GM12878 (cell line): ENCODE data around the gene SLC37A1. TPM values are rescaled to one million over a fixed set of nuclear protein-coding genes. Genes with fewer than 3 reads are reported as not detected.

Source experiments
- ATAC-seq: fragments of 200-7000 bp; cut with Tn5 transposase; 3 replicates; pipeline ENCODE4 v1.9.1; 2020; ENCODE audit warnings: mild to moderate bottlenecking, moderate library complexity
- BruUV-seq: library from RNA; stranded (reverse); fragments of 400-500 nt; replicated peaks from 2 replicates; lab custom pipeline; 2021; lab: Mats Ljungman, UMichigan
- CTCF ChIA-PET: fragments of 300-600 bp; sonication (Branson Sonifier 250); formaldehyde crosslinking; extraction: SDS; loops from one replicate; lab custom pipeline; 2021; ENCODE audit warnings: inconsistent platforms; lab: Yijun Ruan, JAX
- POLR2A ChIA-PET: fragments of 350-600 bp; formaldehyde crosslinking; extraction: SDS; loops from one replicate; lab custom pipeline; 2021; ENCODE audit warnings: inconsistent platforms; lab: Charles Lee
- RAD21 ChIA-PET: fragments of 300-600 bp; sonication (Branson Sonifier 250); formaldehyde crosslinking; loops from one replicate; lab custom pipeline; 2023; ENCODE audit warnings: antibody characterized with exemption; ENCODE audit not compliant: unreplicated experiment; lab: Charles Lee
- SMC1A ChIA-PET: fragments of 300-600 bp; sonication (Branson Sonifier 250); formaldehyde crosslinking; loops from one replicate; lab custom pipeline; 2023; ENCODE audit not compliant: unreplicated experiment, uncharacterized antibody; lab: Charles Lee
- DNase-seq: peaks from one replicate; pipeline ENCODE4 v3.0.0-alpha.2; 2011; ENCODE audit warnings: low read depth, low spot score
- FAIRE-seq: peaks from 3 replicates; lab custom pipeline; 2011; peaks lifted over from hg19 to GRCh38; lab: Jason Lieb, UNC
- H2AFZ ChIP-seq: 2 replicates; pipeline ENCODE4 v1.6.0; 2011; ENCODE audit warnings: low read depth, low read length, control low read depth; ENCODE audit not compliant: control insufficient read depth
- H3K27ac ChIP-seq: 2 replicates; pipeline ENCODE4 v1.5.1; 2011; ENCODE audit warnings: control low read depth; ENCODE audit not compliant: control insufficient read depth, insufficient read depth
- H3K27me3 ChIP-seq, 2 experiments: replicated peaks in 1 of 2; 2 replicates each; pipeline versions ENCODE4 v1.6.0 to v1.6.1; 2011; ENCODE audit warnings: low read length in 1 of 2; ENCODE audit not compliant: control insufficient read depth in 2 of 2, insufficient read depth in 2 of 2
- H3K36me3 ChIP-seq, 2 experiments: 2 replicates each; pipeline ENCODE4 v1.5.1; 2011; ENCODE audit warnings: low read length in 1 of 2; ENCODE audit not compliant: control insufficient read depth in 2 of 2, insufficient read depth in 2 of 2
- H3K4me1 ChIP-seq: 2 replicates; pipeline ENCODE4 v1.6.1; 2011; ENCODE audit warnings: mild to moderate bottlenecking, low read length, moderate library complexity, mixed read lengths; ENCODE audit not compliant: control insufficient read depth, insufficient read depth
- H3K4me2 ChIP-seq: 2 replicates; pipeline ENCODE4 v1.6.0; 2011; ENCODE audit warnings: control low read depth; ENCODE audit not compliant: control insufficient read depth, insufficient read depth
- H3K4me3 ChIP-seq: fragments of 200-600 bp; sonication (generic); 2 replicates; pipeline ENCODE4 v1.5.1; 2016
- H3K79me2 ChIP-seq: 2 replicates; pipeline ENCODE4 v1.6.0; 2011; ENCODE audit warnings: low read length; ENCODE audit not compliant: control insufficient read depth, insufficient read depth
- H3K9ac ChIP-seq: 2 replicates; pipeline ENCODE4 v1.8.0; 2011; ENCODE audit warnings: low read length, control low read depth, mixed read lengths; ENCODE audit not compliant: control insufficient read depth, insufficient read depth
- H3K9me3 ChIP-seq: replicated peaks from 3 replicates; pipeline ENCODE4 v1.5.1; 2011; ENCODE audit warnings: mild to moderate bottlenecking, low read length; ENCODE audit not compliant: control insufficient read depth, insufficient read depth
- H4K20me1 ChIP-seq: 2 replicates; pipeline ENCODE4 v1.6.0; 2011; ENCODE audit not compliant: control insufficient read depth, insufficient read depth
- DPF2 ChIP-seq: fragments of 450-650 bp; IDR thresholded peaks from 2 replicates; pipeline ENCODE4 v1.6.1; 2017; ENCODE audit warnings: mild to moderate bottlenecking
- ELK1 ChIP-seq: IDR thresholded peaks from 2 replicates; pipeline ENCODE4 v1.6.1; 2012; ENCODE audit warnings: low read depth, low read length, improper control_type of control experiment
- HDAC2 ChIP-seq: fragments of 200-600 bp; sonication (generic); IDR thresholded peaks from 2 replicates; pipeline ENCODE4 v1.6.1; 2017
- HDGF ChIP-seq: fragments of 450-650 bp; IDR thresholded peaks from 2 replicates; pipeline ENCODE4 v1.6.1; 2016; ENCODE audit warnings: antibody characterized with exemption
- IKZF2 ChIP-seq, 2 experiments: fragments of 450-650 bp; IDR thresholded peaks; 2 replicates each; pipeline ENCODE4 v1.6.1; 2017; ENCODE audit warnings: mild to moderate bottlenecking in 2 of 2, moderate library complexity in 2 of 2
- MTA3 ChIP-seq: IDR thresholded peaks from 2 replicates; pipeline ENCODE4 v1.6.1; 2012; ENCODE audit warnings: low read length, inconsistent platforms, borderline replicate concordance
- NR2C2 ChIP-seq: IDR thresholded peaks from 2 replicates; pipeline ENCODE4 v1.6.1; 2011; ENCODE audit warnings: borderline replicate concordance, low read depth; ENCODE audit not compliant: control insufficient read depth, insufficient read length
- POLR2A ChIP-seq: IDR thresholded peaks from 2 replicates; pipeline ENCODE4 v1.6.1; 2011; ENCODE audit warnings: low read depth, mild to moderate bottlenecking, low read length
- RB1 ChIP-seq: fragments of 450-650 bp; formaldehyde crosslinking; IDR thresholded peaks from 2 replicates; pipeline ENCODE4 v1.6.1; 2017; ENCODE audit warnings: mild to moderate bottlenecking, borderline replicate concordance
- RBBP5 ChIP-seq: fragments of 200-600 bp; sonication (generic); conservative IDR thresholded peaks from 2 replicates; pipeline ENCODE4 v1.6.1; 2016
- RELB ChIP-seq: fragments of 450-650 bp; IDR thresholded peaks from 2 replicates; pipeline ENCODE4 v1.6.1; 2017; ENCODE audit warnings: low read depth, mild to moderate bottlenecking, moderate library complexity
- RUNX3 ChIP-seq: IDR thresholded peaks from 2 replicates; pipeline ENCODE4 v1.6.1; 2012; ENCODE audit warnings: low read length, inconsistent platforms
- SP1 ChIP-seq: IDR thresholded peaks from one replicate; pipeline ENCODE4 v1.6.1; 2011; ENCODE audit warnings: low read depth, low read length
- TBL1XR1 ChIP-seq: IDR thresholded peaks from 2 replicates; pipeline ENCODE4 v1.6.1; 2012; ENCODE audit warnings: low read depth, low read length, improper control_type of control experiment
- WGBS: methylation state at CpG from one replicate; pipeline ENCODE4 v1.1.6; 2016; ENCODE audit warnings: low lambda C conversion rate; ENCODE audit not compliant: insufficient replicate concordance, insufficient coverage; ENCODE audit errors: missing lambda C conversion rate; 5-methylcytosine and 5-hydroxymethylcytosine counted together
- in situ Hi-C: fragments of 300-500 bp; cut with MboI; formaldehyde crosslinking; loops from 9 replicates; pipeline ENCODE4 v1.14.3; 2018; ENCODE audit warnings: mixed read lengths
- intact Hi-C: fragments of 100-400 bp; cut with micrococcal nuclease; formaldehyde crosslinking; loops from one replicate; pipeline ENCODE4 v1.14.2; 2022; ENCODE audit not compliant: unreplicated experiment
- polyA plus RNA-seq, 11 experiments: library from polyadenylated mRNA; depleted of rRNA in 4 of 11; unstranded in 6 of 11; stranded (reverse) in 5 of 11; fragments of >200 nt; fragmentation: Nextera tagmentation in 4 of 11; fragmentation: Illumina TruSeq in 1 of 11; extraction: Ambion mirVana in 4 of 11; extraction: Trizol in 1 of 11; gene quantifications; 1 replicate in 1 of 11; 2 replicates in 10 of 11; pipeline versions ENCODE4 v1.2.1 to v1.2.3, GENCODE V29; 2011 to 2016; ENCODE audit warnings: inconsistent platforms in 2 of 11, missing spikeins in 2 of 11, low read depth in 1 of 11
- total RNA-seq, 4 experiments: library from RNA; depleted of rRNA in 3 of 4; stranded (reverse); fragments of >200 nt in 3 of 4; fragmentation: Illumina TruSeq in 1 of 4; extraction: Trizol in 1 of 4; gene quantifications; 2 replicates each; pipeline versions ENCODE4 v1.2.1 to v1.2.3, GENCODE V29; 2013 to 2021

Gene SLC37A1
- total and polyA plus RNA-seq, 10 of the 15 experiments (the other 5 are each of a cell fraction or from before 2014, with no cell fraction given) = 1.1 to 35.5 (median 24.4) TPM

- TF ChIP-seq MTA3 = no peak
- TF ChIP-seq, all 136 proteins: peak for 0
Observed at GRCh38 chr21:42601656-42602055, 88.0 kb downstream of the SLC37A1 start (continued).

GRCh38 chr21:42607102-42607501 is 93.5 kb downstream of the SLC37A1 start:
- no peaks in the 10 kb centered on the region for H3K4me1 ChIP-seq
- H3K36me3 ChIP-seq = no peaks in the 10 kb centered on the region
- no peak overlapping the region for H3K4me2 ChIP-seq
- H3K27me3 ChIP-seq = no peaks in the 10 kb centered on the region
- no peak for TF ChIP-seq RUNX3
- no peak for TF ChIP-seq RB1
- TF ChIP-seq HDGF = no peak
- TF ChIP-seq SP1 = no peak
- no peak overlapping the region for H3K27ac ChIP-seq
- H3K4me3 ChIP-seq = no peak overlapping the region
- RAD21 ChIA-PET = no interaction called here
- no TSS peak for BruUV-seq
- H2AFZ ChIP-seq = no peak overlapping the region
- H3K9me3 ChIP-seq = peaks cover 5% of the 10 kb centered on the region; the same call in 2 of the 3 replicates
- no peaks in the 10 kb centered on the region for H4K20me1 ChIP-seq
- no peak overlapping the region for H3K9ac ChIP-seq
- WGBS = 14% methylated on average over 4 of the region's 4 CpGs
- no peaks in the 10 kb centered on the region for H3K79me2 ChIP-seq
- no peak for DNase-seq
- in situ Hi-C loops (no loop called here), intact Hi-C loops (no loop called here)
- FAIRE-seq = no peak
- CTCF ChIA-PET = interaction anchor here (1.2 kb wide), 1 partner anchor 14 kb away, joined by 3 read pairs; no protein-coding TSS in a partner anchor
- ATAC-seq = no peak
- POLR2A ChIA-PET = no interaction called here
- SMC1A ChIA-PET = interaction anchor here (1.2 to 1.6 kb wide), 2 partner anchors 9 to 24 kb away, joined by 3 to 4 read pairs; no protein-coding TSS in a partner anchor

- no peak for ATAC-seq
- ChIA-PET SMC1A (interaction anchor here (1.2 to 1.6 kb wide), 2 partner anchors 10 to 25 kb away, joined by 3 to 4 read pairs; no protein-coding TSS in a partner anchor), CTCF (interaction anchor here (1.2 kb wide), 1 partner anchor 14 kb away, joined by 3 read pairs; no protein-coding TSS in a partner anchor), RAD21 (no interaction called here), POLR2A (interaction anchor here (0.7 kb wide), 1 partner anchor 1841 kb away, joined by 6 read pairs; no protein-coding TSS in a partner anchor)
- in situ Hi-C loops (no loop called here), intact Hi-C loops (no loop called here)
- TF ChIP-seq ELK1 = no peak
- no peak for TF ChIP-seq DPF2
- no peak for TF ChIP-seq HDAC2
- no peak for TF ChIP-seq NR2C2
- no peak for TF ChIP-seq TBL1XR1
- TF ChIP-seq IKZF2 (IDR thresholded peaks at IDR 0.05) = no peak
- no peak for TF ChIP-seq POLR2A
- no peak for TF ChIP-seq RBBP5
- TF ChIP-seq RELB = no peak
- H3K9ac ChIP-seq = no peak overlapping the region
- peaks cover 5% of the 10 kb centered on the region; the same call in 2 of the 3 replicates for H3K9me3 ChIP-seq
- WGBS = 50% methylated on average over 5 of the region's 5 CpGs
- H2AFZ ChIP-seq = no peak overlapping the region
- no peak overlapping the region for H3K4me3 ChIP-seq
- FAIRE-seq = no peak
- H3K79me2 ChIP-seq = no peaks in the 10 kb centered on the region
- H3K4me1 ChIP-seq = no peaks in the 10 kb centered on the region
- H3K36me3 ChIP-seq = no peaks in the 10 kb centered on the region
- H3K27me3 ChIP-seq = no peaks in the 10 kb centered on the region
- no TSS peak for BruUV-seq
- H3K4me2 ChIP-seq = no peak overlapping the region
- DNase-seq = no peak
- H4K20me1 ChIP-seq = no peaks in the 10 kb centered on the region
- no peak overlapping the region for H3K27ac ChIP-seq
Observed at GRCh38 chr21:42607525-42608102, 94.0 kb downstream of the SLC37A1 start.
